ENCODE data around the gene FOXE3. TPM values are rescaled to one million over a fixed set of nuclear protein-coding genes. Genes with fewer than 3 reads are reported as not detected.

Gene FOXE3
- total and polyA plus RNA-seq, 8 donors = not detected

GRCh38 chr1:47380699-47381098 is 35.4 kb upstream of the FOXE3 start:
- intact Hi-C loops (cut with DNase I) = no loop called here
- peaks cover 0 to 53% of the 10 kb centered on the region in 2 donors for H3K36me3 ChIP-seq
- no peak for DNase-seq

GRCh38 chr1:47382399-47382983 is 33.6 kb upstream of the FOXE3 start:
- peaks cover 0 to 36% of the 10 kb centered on the region in 2 donors for H3K36me3 ChIP-seq
- no peaks in the 10 kb centered on the region for H3K9me3 ChIP-seq
- H3K4me1 ChIP-seq = no peaks in the 10 kb centered on the region
- no peaks in the 10 kb centered on the region for H3K27me3 ChIP-seq
- no peak overlapping the region for H3K27ac ChIP-seq
- no peak for DNase-seq
- intact Hi-C loops (cut with DNase I) = no loop called here
- no peak overlapping the region for H3K4me3 ChIP-seq
- ATAC-seq = no peak
- no peak for TF ChIP-seq CTCF (IDR thresholded peaks at IDR 0.05)

More at GRCh38 chr1:47380699-47381098, 35.4 kb upstream of the FOXE3 start:
- no peak overlapping the region for H3K27ac ChIP-seq
- no peaks in the 10 kb centered on the region for H3K9me3 ChIP-seq
- TF ChIP-seq CTCF (IDR thresholded peaks at IDR 0.05) = no peak
- no peak for ATAC-seq
- H3K4me3 ChIP-seq = no peak overlapping the region
- H3K4me1 ChIP-seq = no peaks in the 10 kb centered on the region
- H3K27me3 ChIP-seq = no peaks in the 10 kb centered on the region

- DNase-seq (no peak), ATAC-seq (no peak)
- no peak overlapping the region for H3K27ac ChIP-seq
- no peaks in the 10 kb centered on the region for H3K9me3 ChIP-seq
- no peak for TF ChIP-seq CTCF (IDR thresholded peaks at IDR 0.05)
- peaks cover 0 to 35% of the 10 kb centered on the region in 2 donors for H3K36me3 ChIP-seq
- no peaks in the 10 kb centered on the region for H3K4me1 ChIP-seq
- no peak overlapping the region for H3K4me3 ChIP-seq
- intact Hi-C loops (cut with DNase I) = no loop called here
- H3K27me3 ChIP-seq = no peaks in the 10 kb centered on the region
These were observed 32.0 kb upstream of the FOXE3 start for GRCh38 chr1:47384083-47384482.

DNA sequence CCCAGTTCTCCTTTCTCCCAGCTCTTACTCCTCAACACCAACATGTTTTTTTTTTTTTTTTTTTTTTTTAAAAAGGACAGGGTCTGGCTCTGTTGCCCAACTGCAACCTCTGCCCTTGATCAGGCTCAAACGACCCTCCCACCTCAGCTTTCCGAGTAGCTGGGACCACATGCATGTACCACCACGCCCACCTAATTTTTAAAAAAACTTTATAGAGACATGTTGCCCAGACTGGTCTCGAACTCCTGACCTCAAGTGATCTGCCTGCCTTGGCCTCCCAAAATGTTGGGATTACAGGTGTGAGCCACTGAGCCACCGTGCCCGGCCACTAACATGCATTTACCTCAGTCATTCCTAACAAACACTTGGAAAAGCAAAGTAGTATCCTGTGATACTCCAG is 31.1 kb upstream of the FOXE3 start:
- no peak for TF ChIP-seq CTCF (IDR thresholded peaks at IDR 0.05)
- Histone ChIP-seq H3K36me3 (peaks cover 0 to 27% of the 10 kb centered on the region in 2 donors), H3K4me1 (no peaks in the 10 kb centered on the region), H3K27ac (no peak overlapping the region), H3K4me3 (no peak overlapping the region), H3K9me3 (no peaks in the 10 kb centered on the region), H3K27me3 (no peaks in the 10 kb centered on the region)
- intact Hi-C loops (cut with DNase I) = no loop called here
- ATAC-seq (no peak), DNase-seq (no peak)

DNA sequence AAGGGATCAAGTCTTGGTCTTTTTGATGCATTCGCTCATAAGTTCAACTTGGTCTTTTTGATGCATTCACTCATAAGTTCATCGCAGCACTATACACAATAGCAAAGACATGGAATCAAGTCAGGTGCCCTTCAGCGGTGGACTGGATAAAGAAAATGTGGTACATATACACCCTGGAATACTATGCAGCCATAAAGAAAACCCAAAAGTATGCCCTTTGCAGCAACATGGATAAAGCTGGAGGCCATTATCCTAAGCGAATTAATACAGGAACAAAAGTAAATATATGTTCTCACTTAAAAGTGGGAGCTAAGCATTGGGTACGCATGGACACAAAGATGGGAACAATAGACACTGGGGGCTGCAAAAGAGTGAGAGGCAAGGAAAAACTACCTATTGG is 29.8 kb upstream of the FOXE3 start:
- DNase-seq = no peak
- no peak for TF ChIP-seq CTCF (IDR thresholded peaks at IDR 0.05)
- Histone ChIP-seq H3K9me3 (no peaks in the 10 kb centered on the region), H3K4me3 (no peak overlapping the region), H3K4me1 (no peaks in the 10 kb centered on the region), H3K36me3 (peaks cover 0 to 14% of the 10 kb centered on the region in 2 donors), H3K27ac (no peak overlapping the region), H3K27me3 (peaks cover 0 to 5% of the 10 kb centered on the region in 2 donors)
- intact Hi-C loops (cut with DNase I) = no loop called here
- ATAC-seq = no peak
